ENCODE measurements around the gene TMEM120B. TPM values are rescaled to one million over a fixed set of nuclear protein-coding genes. Genes with fewer than 3 reads are reported as not detected.

TMEM120B gene
- total and polyA plus RNA-seq, 4 donors, result 3.9 to 17.7 (median 8.1) TPM

GRCh38 chr12:121792607-121793439, 80.3 kb downstream of the TMEM120B start:
- DNase-seq, result peak in 2 of 3 donors; percentile 32 to 59

GRCh38 chr12:121793440-121793837, 80.9 kb downstream of the TMEM120B start, which contains the start of gene RHOF:
Gene RHOF (minus strand): TSS chr12:121793688. CDS start chr12:121793633, 55 bp downstream.
- DNase-seq, result no peak
- peak; percentile 23 for ATAC-seq (ENCODE audit: insufficient read depth, low FRiP score)
- Histone ChIP-seq H3K36me3 (ENCODE audit: control insufficient read depth in 4 of 4, insufficient read depth in 4 of 4, low read length in 4 of 4) (peaks cover 0 to 13% (median 4%) of the 10 kb centered on the region in 4 donors), H3K4me1 (ENCODE audit: control insufficient read depth in 5 of 5, insufficient read depth in 5 of 5, low read length in 5 of 5) (peaks cover 0 to 45% (median 25%) of the 10 kb centered on the region in 5 donors), H3K9ac (ENCODE audit: insufficient read depth in 1 of 2, low read length in 2 of 2) (peak within 1 kb of the TSS in 1 of 2 donors; percentile 49), H3K27ac (ENCODE audit: low read depth in 1 of 2, low read length in 1 of 2) (peak within 1 kb of the TSS; percentile 77 to 80), H3K4me3 (peak within 1 kb of the TSS; percentile 54), H3K27me3 (ENCODE audit: control insufficient read depth in 3 of 3, insufficient read depth in 3 of 3, low read length in 2 of 3) (no peaks in the 10 kb centered on the region), H3K9me3 (ENCODE audit: control insufficient read depth in 4 of 4, insufficient read depth in 3 of 4, low read length in 3 of 4) (no peaks in the 10 kb centered on the region)
- no peak for TF ChIP-seq CTCF (IDR thresholded peaks at IDR 0.05; ENCODE audit: control extremely low read depth, extremely low read depth)
- 1 to 2% methylated on average over 26 to 36 of the region's 36 CpGs for WGBS, 2 donors

More at GRCh38 chr12:121792607-121793439, 80.3 kb downstream of the TMEM120B start:
- Histone ChIP-seq H3K4me1 (ENCODE audit: control insufficient read depth in 5 of 5, insufficient read depth in 5 of 5, low read length in 5 of 5) (peaks cover 0 to 39% (median 19%) of the 10 kb centered on the region in 5 donors), H3K36me3 (ENCODE audit: control insufficient read depth in 4 of 4, insufficient read depth in 4 of 4, low read length in 4 of 4) (peaks cover 0 to 13% (median 4%) of the 10 kb centered on the region in 4 donors), H3K27ac (ENCODE audit: low read depth in 1 of 2, low read length in 1 of 2) (peak overlapping the region; percentile 69 to 71), H3K9me3 (ENCODE audit: control insufficient read depth in 4 of 4, insufficient read depth in 3 of 4, low read length in 3 of 4) (no peaks in the 10 kb centered on the region), H3K4me3 (peak overlapping the region; percentile 54), H3K27me3 (ENCODE audit: control insufficient read depth in 3 of 3, insufficient read depth in 3 of 3, low read length in 2 of 3) (no peaks in the 10 kb centered on the region), H3K9ac (ENCODE audit: insufficient read depth in 1 of 2, low read length in 2 of 2) (no peak overlapping the region)
- TF ChIP-seq CTCF (IDR thresholded peaks at IDR 0.05; ENCODE audit: control extremely low read depth, extremely low read depth), result no peak
- WGBS, 2 donors, result 14 to 32% methylated on average over 43 to 48 of the region's 48 CpGs
- no peak for ATAC-seq (ENCODE audit: insufficient read depth, low FRiP score)

GRCh38 chr12:121793838-121794533, 81.4 kb downstream of the TMEM120B start:
- H3K27ac ChIP-seq (ENCODE audit: low read depth in 1 of 2, low read length in 1 of 2), result peak overlapping the region; percentile 77 to 80
- ATAC-seq (ENCODE audit: insufficient read depth, low FRiP score) (peak; percentile 75), DNase-seq (peak; percentile 92 to 95 (median 94))
- peak overlapping the region in 1 of 2 donors; percentile 49 for H3K9ac ChIP-seq (ENCODE audit: insufficient read depth in 1 of 2, low read length in 2 of 2)
- peak overlapping the region; percentile 33 for H3K4me3 ChIP-seq
- peaks cover 2 to 51% (median 31%) of the 10 kb centered on the region in 5 donors for H3K4me1 ChIP-seq (ENCODE audit: control insufficient read depth in 5 of 5, insufficient read depth in 5 of 5, low read length in 5 of 5)
- H3K9me3 ChIP-seq (ENCODE audit: control insufficient read depth in 4 of 4, insufficient read depth in 3 of 4, low read length in 3 of 4), result no peaks in the 10 kb centered on the region
- H3K36me3 ChIP-seq (ENCODE audit: control insufficient read depth in 4 of 4, insufficient read depth in 4 of 4, low read length in 4 of 4), result peaks cover 0 to 13% (median 4%) of the 10 kb centered on the region in 4 donors
- 1% methylated on average over 59 of the region's 59 CpGs for WGBS, 2 donors
- TF ChIP-seq CTCF (IDR thresholded peaks at IDR 0.05; ENCODE audit: control extremely low read depth, extremely low read depth), result peak; percentile 99
- H3K27me3 ChIP-seq (ENCODE audit: control insufficient read depth in 3 of 3, insufficient read depth in 3 of 3, low read length in 2 of 3), result no peaks in the 10 kb centered on the region
